Thymus (tissue), 11 donors: ENCODE measurements around the gene CCDC34. TPM values are rescaled to one million over a fixed set of nuclear protein-coding genes. Genes with fewer than 3 reads are reported as not detected.
"Not testable (repeated sequence)": the region's sequence is repeated elsewhere in the genome, so short reads cannot be mapped to it uniquely, and the experiment has no call there.

Experiments used
- DNase-seq, 9 donors: peaks; one replicate each; pipeline ENCODE4 v3.0.0-alpha.2; 2013; ENCODE audit warnings: low spot score in 9 of 9, low read depth in 6 of 9, missing footprints in 1 of 9
- H3K27ac ChIP-seq, 2 donors: one replicate each; pipeline ENCODE4 v1.5.1; 2013; ENCODE audit warnings: control low read depth in 1 of 2, low read depth in 1 of 2, low read length in 1 of 2, mild to moderate bottlenecking in 1 of 2, moderate library complexity in 1 of 2
- H3K27me3 ChIP-seq, 2 donors: one replicate each; pipeline ENCODE4 v1.5.1; 2013; ENCODE audit warnings: low read length in 1 of 2; ENCODE audit not compliant: control insufficient read depth in 2 of 2, insufficient read depth in 1 of 2
- H3K36me3 ChIP-seq, 2 donors: one replicate each; pipeline ENCODE4 v1.5.1; 2013; ENCODE audit warnings: low read length in 1 of 2, mild to moderate bottlenecking in 1 of 2, moderate library complexity in 1 of 2; ENCODE audit not compliant: control insufficient read depth in 2 of 2, insufficient read depth in 2 of 2
- H3K4me1 ChIP-seq, 2 donors: one replicate each; pipeline ENCODE4 v1.5.1; 2013; ENCODE audit warnings: low read length in 2 of 2; ENCODE audit not compliant: control insufficient read depth in 2 of 2, insufficient read depth in 2 of 2
- H3K4me3 ChIP-seq, 2 donors: one replicate each; pipeline ENCODE4 v1.5.1; 2013; ENCODE audit warnings: low read length in 2 of 2, control low read depth in 1 of 2, mild to moderate bottlenecking in 1 of 2
- H3K9me3 ChIP-seq, 2 donors: one replicate each; pipeline ENCODE4 v1.5.1; 2013; ENCODE audit warnings: low read length in 1 of 2, mild to moderate bottlenecking in 1 of 2; ENCODE audit not compliant: control insufficient read depth in 2 of 2, insufficient read depth in 1 of 2
- WGBS: extraction: QIAGEN DNeasy Blood & Tissue Kit; methylation state at CpG from one replicate; pipeline ENCODE4 v1.1.7; 2013; 5-methylcytosine and 5-hydroxymethylcytosine counted together
- polyA plus RNA-seq: library from polyadenylated mRNA; stranded (reverse); fragments of 200-250 nt; gene quantifications from one replicate; pipeline ENCODE4 v1.2.3, GENCODE V29; 2013
- total RNA-seq: library from RNA; stranded (reverse); fragments of 120-200 nt; gene quantifications from one replicate; pipeline ENCODE4 v1.2.4, GENCODE V29; 2013
- donor health status: healthy.

Gene CCDC34
- total and polyA plus RNA-seq, 2 donors: 6.6 to 17.2 TPM

DNA sequence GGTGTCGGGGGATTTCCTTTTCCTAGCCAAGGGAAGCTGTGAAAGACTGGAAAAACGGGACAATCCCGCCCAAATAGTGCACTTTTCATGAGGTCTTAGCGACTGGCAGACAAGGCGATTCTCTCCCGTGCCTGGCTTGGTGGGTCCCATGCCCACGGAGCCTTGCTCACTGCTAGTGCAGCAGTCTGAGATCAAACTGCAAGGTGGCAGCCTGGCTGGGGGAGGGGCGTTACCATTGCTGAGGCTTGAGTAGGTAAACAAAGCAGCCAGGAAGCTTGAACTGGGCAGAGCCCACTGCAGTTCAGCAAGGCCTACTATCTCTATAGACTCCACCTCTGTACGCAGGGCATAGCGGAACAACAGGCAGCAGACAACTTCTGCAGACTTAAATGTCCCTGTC, 41.7 kb downstream of the CCDC34 start:
- not testable (repeated sequence) for H3K9me3 ChIP-seq, H3K27ac ChIP-seq, H3K27me3 ChIP-seq, H3K4me3 ChIP-seq, H3K4me1 ChIP-seq, H3K36me3 ChIP-seq, DNase-seq
- WGBS: 91% methylated on average over 10 of the region's 10 CpGs

DNA sequence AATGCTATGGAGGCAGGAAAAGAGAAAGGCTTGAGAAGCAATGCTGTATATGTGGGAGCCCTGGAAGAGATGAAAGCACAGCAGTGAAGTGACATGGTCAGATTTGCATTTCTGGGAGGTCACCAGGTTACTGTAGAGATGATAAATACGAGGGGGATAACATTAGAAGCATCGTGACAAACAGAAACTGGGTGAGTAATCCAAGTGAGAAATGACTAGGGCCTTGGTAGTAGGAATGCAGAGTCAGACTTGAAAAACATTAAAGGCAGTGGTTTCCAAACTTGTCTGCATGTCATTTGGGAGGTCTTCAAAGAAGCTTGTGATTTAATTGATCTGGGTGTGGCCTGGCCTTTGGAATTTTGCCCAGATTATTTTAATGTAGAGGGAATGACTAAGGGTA, 43.9 kb downstream of the CCDC34 start:
- H3K9me3 ChIP-seq: no peaks in the 10 kb centered on the region
- H3K27me3 ChIP-seq: no peaks in the 10 kb centered on the region
- H3K36me3 ChIP-seq: no peaks in the 10 kb centered on the region
- no peak overlapping the region for H3K27ac ChIP-seq
- WGBS: 84% methylated on average over 2 of the region's 2 CpGs
- DNase-seq: no peak
- H3K4me1 ChIP-seq: no peaks in the 10 kb centered on the region
- H3K4me3 ChIP-seq: no peak overlapping the region

DNA sequence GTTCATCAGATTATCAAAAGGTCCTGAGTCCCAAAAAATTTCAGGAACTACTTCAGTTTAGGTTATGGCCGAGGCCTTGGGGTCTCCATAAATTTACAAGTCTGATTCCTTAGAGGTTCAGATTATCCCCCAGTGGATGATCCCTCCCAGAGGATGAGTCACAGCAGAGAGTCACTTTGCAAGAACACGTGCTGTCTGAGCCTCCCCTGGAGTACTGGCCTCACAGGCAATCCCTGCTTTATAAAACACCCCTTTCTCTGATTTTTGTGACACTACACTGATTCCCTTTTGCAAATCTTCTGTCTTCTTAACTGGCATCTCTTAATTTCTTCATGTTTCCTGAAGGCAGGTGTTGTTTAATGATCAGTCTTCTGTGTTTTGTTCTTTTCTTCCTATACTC, 45.3 kb downstream of the CCDC34 start:
- no peak overlapping the region for H3K27ac ChIP-seq
- WGBS: 97% methylated on average over 2 of the region's 2 CpGs

DNA sequence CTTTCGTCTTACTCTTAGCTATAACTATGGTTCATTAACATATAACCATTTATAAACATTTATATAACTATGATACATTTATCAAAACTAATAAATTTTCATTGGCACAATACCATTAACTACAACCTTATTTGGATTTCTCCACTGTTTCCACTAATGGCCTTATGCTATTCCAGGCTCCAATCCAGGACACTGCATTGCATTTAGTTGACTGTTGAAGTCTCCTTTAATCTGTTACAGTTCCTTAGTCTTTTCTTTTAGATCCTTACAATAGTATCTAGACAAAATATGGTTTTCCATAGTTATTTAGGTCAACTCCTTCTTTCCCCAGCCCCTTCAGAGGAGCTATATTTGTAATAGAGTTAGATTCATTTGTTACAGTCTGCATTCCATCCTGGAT, 47.2 kb downstream of the CCDC34 start:
- 90% methylated on average over 1 of the region's 1 CpG for WGBS
- no peaks in the 10 kb centered on the region for H3K27me3 ChIP-seq

More for the DNA sequence above, 45.3 kb downstream of the CCDC34 start:
- H3K4me1 ChIP-seq: no peaks in the 10 kb centered on the region
- no peaks in the 10 kb centered on the region for H3K27me3 ChIP-seq
- H3K36me3 ChIP-seq: no peaks in the 10 kb centered on the region
- DNase-seq: no peak
- H3K4me3 ChIP-seq: no peak overlapping the region
- H3K9me3 ChIP-seq: no peaks in the 10 kb centered on the region

DNA sequence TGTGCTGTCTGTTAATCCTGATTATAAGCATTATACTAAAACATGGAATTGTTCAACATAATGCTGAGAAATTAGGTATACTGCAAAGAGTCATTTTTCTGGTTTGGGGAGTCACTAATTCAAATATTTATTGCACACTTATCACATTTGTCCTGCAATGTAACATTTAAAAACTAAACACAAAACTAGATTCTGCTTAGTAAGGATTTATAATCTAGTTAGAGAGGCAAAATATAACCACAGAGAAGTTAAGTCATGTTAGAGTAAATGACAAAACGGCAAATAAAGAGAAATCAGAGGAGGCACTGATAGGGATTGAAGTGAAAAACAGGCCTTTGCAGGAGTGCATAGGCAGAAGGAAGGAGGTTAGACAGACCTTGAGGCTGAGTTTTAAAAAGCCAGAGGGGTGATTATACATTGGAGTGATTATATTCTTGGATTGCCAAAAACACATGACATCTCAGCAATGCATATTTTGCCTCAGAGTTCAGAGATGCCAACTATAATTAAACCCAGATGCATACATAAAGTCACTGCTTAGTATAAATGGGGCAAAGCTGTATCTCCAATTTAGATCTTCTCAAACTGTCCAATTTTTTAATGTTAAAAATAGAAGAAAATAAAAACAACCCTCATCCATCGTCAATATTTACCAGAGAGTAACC, 49.7 kb downstream of the CCDC34 start:
- no peak for DNase-seq
- H3K27me3 ChIP-seq: no peaks in the 10 kb centered on the region
- H3K4me1 ChIP-seq: no peaks in the 10 kb centered on the region
- H3K27ac ChIP-seq: no peak overlapping the region
- H3K36me3 ChIP-seq: no peaks in the 10 kb centered on the region
- no peaks in the 10 kb centered on the region for H3K9me3 ChIP-seq
- no peak overlapping the region for H3K4me3 ChIP-seq
- 97% methylated on average over 2 of the region's 2 CpGs for WGBS

More for the DNA sequence above, 47.2 kb downstream of the CCDC34 start:
- H3K36me3 ChIP-seq: no peaks in the 10 kb centered on the region
- no peaks in the 10 kb centered on the region for H3K9me3 ChIP-seq
- no peaks in the 10 kb centered on the region for H3K4me1 ChIP-seq
- no peak for DNase-seq
- no peak overlapping the region for H3K4me3 ChIP-seq
- no peak overlapping the region for H3K27ac ChIP-seq

DNA sequence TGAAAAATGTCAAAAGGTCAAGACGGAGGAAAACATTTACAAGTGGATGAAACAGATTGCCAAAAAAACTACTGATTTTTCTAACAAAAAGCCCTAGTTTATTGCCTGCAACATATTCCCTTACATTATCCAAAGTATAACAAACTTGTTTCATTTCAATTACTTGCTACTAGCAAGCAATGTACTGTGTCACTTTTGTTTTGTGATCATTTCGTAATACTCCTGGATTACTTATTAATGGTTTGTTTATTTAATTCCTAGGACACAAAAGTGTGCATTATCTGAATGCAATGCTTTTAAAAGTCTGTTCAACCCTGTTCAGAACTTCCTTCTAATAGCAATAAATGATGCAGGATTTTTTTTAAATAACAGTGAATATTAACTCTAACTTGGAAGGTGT, 50.9 kb downstream of the CCDC34 start:
- H3K27ac ChIP-seq: no peak overlapping the region
- no peaks in the 10 kb centered on the region for H3K4me1 ChIP-seq
- H3K36me3 ChIP-seq: no peaks in the 10 kb centered on the region
- H3K9me3 ChIP-seq: peaks cover 0 to under 1% of the 10 kb centered on the region in 2 donors
- H3K4me3 ChIP-seq: no peak overlapping the region
- no peak for DNase-seq
- no peaks in the 10 kb centered on the region for H3K27me3 ChIP-seq
- whole genome bisulfite sequencing: 94% methylated on average over 2 of the region's 2 CpGs

DNA sequence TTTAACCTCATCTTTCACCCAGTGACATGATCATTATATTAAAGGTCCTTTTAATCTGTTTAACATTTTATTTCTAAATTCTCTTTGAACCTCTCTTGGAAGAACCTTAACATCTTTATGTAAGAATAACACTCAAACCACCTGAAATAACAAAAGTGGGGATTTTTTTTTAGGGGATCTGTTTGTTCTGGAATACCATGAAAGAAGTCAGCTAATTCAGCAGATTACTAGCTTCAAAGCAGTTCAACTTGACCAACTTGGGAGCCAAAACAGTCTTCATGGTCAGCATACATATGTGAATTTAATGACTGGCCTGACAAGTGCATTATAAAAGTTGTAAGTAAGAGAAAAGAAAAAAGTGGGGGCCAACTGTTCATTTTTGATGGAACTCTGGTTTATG, 52.3 kb downstream of the CCDC34 start:
- Histone ChIP-seq H3K4me1 (no peaks in the 10 kb centered on the region), H3K9me3 (peaks cover 0 to 5% of the 10 kb centered on the region in 2 donors), H3K4me3 (no peak overlapping the region), H3K27ac (no peak overlapping the region), H3K27me3 (no peaks in the 10 kb centered on the region), H3K36me3 (no peaks in the 10 kb centered on the region)
- peak in 1 of 9 donors; percentile 2 for DNase-seq

DNA sequence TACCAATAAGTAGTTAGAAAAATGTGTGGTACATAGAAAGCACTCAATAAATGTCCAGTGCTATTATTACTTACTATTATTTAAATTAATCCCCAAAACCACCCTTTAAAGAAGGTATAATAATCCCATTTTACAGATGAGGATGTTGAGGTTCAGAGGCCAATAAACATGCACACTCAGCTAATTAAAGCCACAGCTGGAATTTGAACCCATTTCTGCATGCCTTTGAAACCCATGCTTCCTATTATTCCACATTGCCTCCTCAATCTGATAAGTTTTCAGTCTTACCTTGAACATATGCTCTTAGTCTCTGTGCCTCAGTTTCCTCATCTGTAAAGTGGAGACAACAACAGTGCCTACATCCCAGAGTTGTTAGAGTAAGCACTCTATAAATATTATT, 52.8 kb downstream of the CCDC34 start:
- Histone ChIP-seq H3K4me3 (no peak overlapping the region), H3K36me3 (no peaks in the 10 kb centered on the region), H3K9me3 (peaks cover 0 to 10% of the 10 kb centered on the region in 2 donors), H3K27me3 (no peaks in the 10 kb centered on the region), H3K4me1 (no peaks in the 10 kb centered on the region), H3K27ac (no peak overlapping the region)
- DNase-seq: no peak

DNA sequence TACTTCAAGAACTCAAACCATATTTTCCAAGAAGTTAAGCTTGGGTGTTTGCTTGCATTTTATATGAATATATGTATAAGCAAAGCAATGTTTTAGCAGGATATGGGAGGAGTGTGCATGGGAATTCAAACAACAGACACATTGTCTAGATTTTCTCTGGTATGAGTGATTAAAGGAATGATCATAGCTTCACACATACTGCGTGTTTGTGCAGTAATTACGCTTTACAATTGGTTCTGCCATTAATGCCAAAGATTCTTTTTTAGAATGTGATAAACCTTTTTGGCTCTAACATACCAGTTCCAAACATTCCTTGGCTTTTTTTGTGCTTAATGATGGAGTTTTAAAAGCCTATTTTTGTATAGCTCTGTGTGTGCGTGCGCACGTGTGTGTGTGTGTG, 54.0 kb downstream of the CCDC34 start:
- Histone ChIP-seq H3K4me1 (no peaks in the 10 kb centered on the region), H3K27ac (no peak overlapping the region), H3K36me3 (no peaks in the 10 kb centered on the region), H3K9me3 (peaks cover 0 to 19% of the 10 kb centered on the region in 2 donors), H3K27me3 (no peaks in the 10 kb centered on the region), H3K4me3 (no peak overlapping the region)
- whole genome bisulfite sequencing: 97% methylated on average over 5 of the region's 5 CpGs
- no peak for DNase-seq

DNA sequence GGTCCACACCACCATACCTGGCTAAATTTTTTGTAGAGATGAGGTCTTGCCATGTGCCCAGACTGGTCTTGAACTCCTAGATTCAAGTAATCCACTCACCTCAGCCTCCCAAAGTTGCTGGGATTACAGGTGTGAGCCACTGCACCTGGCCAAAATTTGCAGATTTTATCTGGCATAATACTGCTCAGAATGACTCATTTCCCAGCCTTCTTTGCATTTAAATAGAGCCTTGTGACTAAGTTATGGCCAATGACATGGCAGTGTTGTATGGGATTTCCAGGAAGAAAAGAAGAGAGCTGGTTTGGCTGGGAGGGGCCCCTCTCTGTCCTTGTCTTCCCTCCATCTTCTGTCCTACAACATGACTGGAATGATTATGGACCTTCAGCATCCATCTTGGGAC, 55.8 kb downstream of the CCDC34 start:
- Histone ChIP-seq H3K9me3 (peaks cover 0 to 19% of the 10 kb centered on the region in 2 donors), H3K36me3 (no peaks in the 10 kb centered on the region), H3K27ac (no peak overlapping the region), H3K4me1 (no peaks in the 10 kb centered on the region), H3K27me3 (no peaks in the 10 kb centered on the region), H3K4me3 (no peak overlapping the region)
- no peak for DNase-seq
